Measurements from ENCODE around the gene ACADVL.

DNA sequence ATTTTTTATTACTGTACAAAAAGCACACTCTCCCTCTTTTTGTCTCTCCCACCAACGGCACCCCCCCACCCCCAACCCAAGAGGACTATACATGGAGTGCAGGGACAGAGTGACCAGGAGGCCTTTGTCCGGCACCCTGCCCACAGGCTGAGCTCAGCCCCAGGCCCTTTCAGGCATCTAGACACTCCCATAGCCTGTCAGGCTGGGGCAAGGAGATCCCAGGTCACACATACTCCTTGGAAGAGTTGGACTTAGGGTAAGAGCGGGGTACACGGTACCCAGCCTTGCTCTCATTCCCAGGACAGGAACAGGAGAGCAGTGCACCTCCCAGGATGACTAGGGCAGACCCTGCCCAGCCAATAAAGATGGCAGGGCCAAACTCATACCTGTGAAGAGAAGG lies 40.4 kb downstream of the ACADVL start:
- TF ChIP-seq, protein P1, sequence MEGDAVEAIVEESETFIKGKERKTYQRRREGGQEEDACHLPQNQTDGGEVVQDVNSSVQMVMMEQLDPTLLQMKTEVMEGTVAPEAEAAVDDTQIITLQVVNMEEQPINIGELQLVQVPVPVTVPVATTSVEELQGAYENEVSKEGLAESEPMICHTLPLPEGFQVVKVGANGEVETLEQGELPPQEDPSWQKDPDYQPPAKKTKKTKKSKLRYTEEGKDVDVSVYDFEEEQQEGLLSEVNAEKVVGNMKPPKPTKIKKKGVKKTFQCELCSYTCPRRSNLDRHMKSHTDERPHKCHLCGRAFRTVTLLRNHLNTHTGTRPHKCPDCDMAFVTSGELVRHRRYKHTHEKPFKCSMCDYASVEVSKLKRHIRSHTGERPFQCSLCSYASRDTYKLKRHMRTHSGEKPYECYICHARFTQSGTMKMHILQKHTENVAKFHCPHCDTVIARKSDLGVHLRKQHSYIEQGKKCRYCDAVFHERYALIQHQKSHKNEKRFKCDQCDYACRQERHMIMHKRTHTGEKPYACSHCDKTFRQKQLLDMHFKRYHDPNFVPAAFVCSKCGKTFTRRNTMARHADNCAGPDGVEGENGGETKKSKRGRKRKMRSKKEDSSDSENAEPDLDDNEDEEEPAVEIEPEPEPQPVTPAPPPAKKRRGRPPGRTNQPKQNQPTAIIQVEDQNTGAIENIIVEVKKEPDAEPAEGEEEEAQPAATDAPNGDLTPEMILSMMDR (conservative IDR thresholded peaks at IDR 0.05; ENCODE audit: low read depth, low read length), result no peak
- TF ChIP-seq EZH2 (IDR thresholded peaks at IDR 0.05; ENCODE audit: low read length, unreplicated experiment), result no peak

All from PC-3 (cell line).